Trophoblast cell (in vitro differentiated cells and primary cell): Measurements from ENCODE around the gene GRAMD4.

Experiments used
- DNase-seq, 2 donors: peaks; one replicate each; pipeline ENCODE4 v3.0.0-alpha.2; 2016
- H2AFZ ChIP-seq: 2 replicates; pipeline ENCODE4 v1.6.1; 2013; ENCODE audit warnings: low read length, moderate library complexity, mild to moderate bottlenecking; ENCODE audit not compliant: insufficient read depth, poor library complexity
- H2AK5ac ChIP-seq: 2 replicates; pipeline ENCODE4 v1.6.1; 2013; ENCODE audit warnings: mild to moderate bottlenecking, low read length
- H2BK120ac ChIP-seq: 2 replicates; pipeline ENCODE4 v1.6.1; 2013; ENCODE audit warnings: low read length, mild to moderate bottlenecking, moderate library complexity; ENCODE audit not compliant: insufficient read depth, poor library complexity
- H2BK12ac ChIP-seq: 2 replicates; pipeline ENCODE4 v1.6.1; 2013; ENCODE audit warnings: mild to moderate bottlenecking, low read length, moderate library complexity
- H2BK5ac ChIP-seq: 2 replicates; pipeline ENCODE4 v1.6.1; 2013; ENCODE audit warnings: low read length, low read depth, moderate library complexity, mild to moderate bottlenecking; ENCODE audit not compliant: poor library complexity
- H3K14ac ChIP-seq: 2 replicates; pipeline ENCODE4 v1.6.1; 2013; ENCODE audit warnings: mild to moderate bottlenecking, low read length
- H3K18ac ChIP-seq: 2 replicates; pipeline ENCODE4 v1.6.1; 2013; ENCODE audit warnings: mild to moderate bottlenecking, low read length
- H3K23ac ChIP-seq: 2 replicates; pipeline ENCODE4 v1.6.1; 2013; ENCODE audit warnings: low read length
- H3K27ac ChIP-seq: 2 replicates; pipeline ENCODE4 v1.5.1; 2013; ENCODE audit warnings: low read depth, mild to moderate bottlenecking, inconsistent platforms, low read length, moderate library complexity
- H3K27me3 ChIP-seq: 2 replicates; pipeline ENCODE4 v1.6.1; 2013; ENCODE audit warnings: inconsistent platforms, mild to moderate bottlenecking, low read length, moderate library complexity; ENCODE audit not compliant: insufficient read depth
- H3K36me3 ChIP-seq, 2 experiments: 1 replicate in 1 of 2; 2 replicates in 1 of 2; pipeline ENCODE4 v1.6.1; 2013; ENCODE audit warnings: low read length in 2 of 2, mild to moderate bottlenecking in 2 of 2, moderate library complexity in 1 of 2; ENCODE audit not compliant: insufficient read depth in 2 of 2, control insufficient read depth in 1 of 2
- H3K4ac ChIP-seq: 2 replicates; pipeline ENCODE4 v1.6.1; 2013; ENCODE audit warnings: low read depth, mild to moderate bottlenecking, low read length, moderate library complexity
- H3K4me1 ChIP-seq, 2 experiments: 1 replicate in 1 of 2; 2 replicates in 1 of 2; pipeline ENCODE4 v1.6.1; 2013; ENCODE audit warnings: low read length in 2 of 2, mild to moderate bottlenecking in 2 of 2, moderate library complexity in 1 of 2; ENCODE audit not compliant: insufficient read depth in 2 of 2, control insufficient read depth in 1 of 2
- H3K4me2 ChIP-seq: 2 replicates; pipeline ENCODE4 v1.6.1; 2013; ENCODE audit warnings: inconsistent platforms, mild to moderate bottlenecking, low read length, moderate library complexity
- H3K4me3 ChIP-seq: 2 replicates; pipeline ENCODE4 v1.5.1; 2013; ENCODE audit warnings: mild to moderate bottlenecking, low read depth, low read length, inconsistent platforms
- H3K79me1 ChIP-seq: one replicate; pipeline ENCODE4 v1.6.1; 2013; ENCODE audit warnings: low read length
- H3K79me2 ChIP-seq: 2 replicates; pipeline ENCODE4 v1.6.1; 2013; ENCODE audit warnings: low read length, mild to moderate bottlenecking; ENCODE audit not compliant: control insufficient read depth, insufficient read depth, poor library complexity
- H3K9ac ChIP-seq: 2 replicates; pipeline ENCODE4 v1.6.1; 2013; ENCODE audit warnings: mild to moderate bottlenecking, low read length
- H3K9me3 ChIP-seq: 2 replicates; pipeline ENCODE4 v1.6.1; 2013; ENCODE audit warnings: low read depth, mild to moderate bottlenecking, control low read depth, inconsistent platforms, low read length; ENCODE audit not compliant: insufficient read depth
- H4K12ac ChIP-seq: 2 replicates; pipeline ENCODE4 v1.6.1; 2013; ENCODE audit warnings: low read depth, mild to moderate bottlenecking, low read length, moderate library complexity
- H4K8ac ChIP-seq: 2 replicates; pipeline ENCODE4 v1.6.1; 2013; ENCODE audit warnings: low read depth, mild to moderate bottlenecking, low read length, moderate library complexity
- H4K91ac ChIP-seq: one replicate; pipeline ENCODE4 v1.6.1; 2013; ENCODE audit warnings: low read depth, mild to moderate bottlenecking, low read length, moderate library complexity
- WGBS: extraction: QIAGEN DNeasy Blood & Tissue Kit; methylation state at CpG from one replicate; pipeline ENCODE4 v1.1.7; 2013; ENCODE audit warnings: missing lambda C conversion rate; ENCODE audit not compliant: insufficient read length, insufficient coverage; ENCODE audit errors: extremely low coverage; 5-methylcytosine and 5-hydroxymethylcytosine counted together

GRAMD4 gene

DNA sequence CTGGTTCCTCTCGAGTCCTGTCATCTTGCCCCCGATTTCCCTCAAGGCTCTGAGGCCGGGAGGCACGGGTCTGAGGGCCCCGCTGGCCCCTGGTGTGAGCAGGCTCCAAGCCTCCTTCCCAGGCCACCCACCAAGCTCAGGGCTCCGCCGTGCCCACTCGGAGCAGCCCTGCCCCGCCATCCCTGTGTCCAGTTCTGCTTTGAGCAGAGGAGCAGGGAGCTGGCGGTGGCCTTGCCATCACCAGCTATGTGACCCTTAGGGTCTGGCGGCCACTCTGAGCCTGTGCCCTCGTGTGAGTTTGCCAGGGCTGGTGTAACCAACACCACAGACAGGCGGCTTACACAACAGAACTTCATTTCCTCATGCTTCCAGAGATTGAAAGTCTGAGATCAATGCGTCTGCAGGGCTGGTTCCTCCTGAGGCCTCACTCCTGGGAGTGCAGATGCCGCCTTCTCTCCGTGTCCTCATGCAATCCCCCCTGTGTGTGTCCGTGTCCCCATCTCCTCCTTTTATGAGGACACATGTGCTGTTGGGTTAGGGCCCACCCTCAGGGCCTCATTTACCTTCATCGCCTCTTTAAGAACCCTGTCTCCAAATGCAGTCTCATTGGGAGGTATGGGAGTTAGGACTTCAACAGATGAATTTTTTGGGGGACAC lies 46.3 kb upstream of the GRAMD4 start:
- Histone ChIP-seq H3K23ac (no peak overlapping the region), H3K79me1 (peaks cover 14% of the 10 kb centered on the region), H2BK12ac (no peak overlapping the region), H3K4me3 (no peak overlapping the region), H3K27ac (no peak overlapping the region), H3K36me3 (no peaks in the 10 kb centered on the region), H3K14ac (no peak overlapping the region), H3K4me2 (no peak overlapping the region), H4K12ac (no peak overlapping the region), H3K18ac (no peak overlapping the region), H2AFZ (no peak overlapping the region), H3K79me2 (peaks cover 5% of the 10 kb centered on the region), H3K4ac (no peak overlapping the region), H3K27me3 (no peaks in the 10 kb centered on the region), H2BK5ac (no peak overlapping the region), H2AK5ac (no peak overlapping the region), H4K8ac (no peak overlapping the region), H4K91ac (no peak overlapping the region), H3K9ac (no peak overlapping the region), H2BK120ac (no peak overlapping the region), H3K4me1 (peaks cover 32 to 34% of the 10 kb centered on the region in 2 experiments), H3K9me3 (peaks cover 10% of the 10 kb centered on the region)
- no peak for DNase-seq
- WGBS: no CpG with 5 or more reads among the region's 18 CpGs

DNA sequence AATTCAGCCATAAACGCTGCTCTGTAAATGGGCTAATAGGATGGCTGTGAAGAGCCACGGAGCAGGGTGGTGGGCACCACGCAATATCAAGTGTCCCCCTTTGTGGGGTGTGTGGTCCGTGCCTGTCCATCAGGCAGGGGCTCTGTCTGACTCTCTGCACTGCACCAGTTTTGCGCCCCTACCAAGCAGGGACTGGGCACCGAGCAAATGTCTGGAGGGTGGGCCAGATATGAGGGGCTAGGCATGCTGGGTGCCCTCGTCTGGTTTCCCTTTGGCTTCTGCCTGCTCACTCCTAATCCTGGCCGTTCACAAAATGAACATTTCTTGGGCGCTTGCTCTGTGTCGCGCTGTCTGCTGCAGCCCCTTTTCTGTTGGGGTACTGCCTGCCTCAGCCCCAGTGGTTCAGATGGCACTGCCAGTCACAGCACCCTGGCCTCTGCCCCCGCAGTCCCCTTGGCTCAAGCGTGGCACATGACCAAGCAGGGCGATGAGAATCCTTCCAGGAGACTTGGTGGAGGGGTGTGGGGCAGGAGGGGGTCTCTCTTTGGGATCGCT lies 45.7 kb upstream of the GRAMD4 start:
- no peak overlapping the region for H2AFZ ChIP-seq
- no peak overlapping the region for H2BK120ac ChIP-seq
- peaks cover 5% of the 10 kb centered on the region for H3K79me2 ChIP-seq
- H3K18ac ChIP-seq: no peak overlapping the region
- H3K4me2 ChIP-seq: no peak overlapping the region
- no peaks in the 10 kb centered on the region for H3K36me3 ChIP-seq
- no peak overlapping the region for H4K12ac ChIP-seq
- no peak overlapping the region for H3K27ac ChIP-seq
- no peaks in the 10 kb centered on the region for H3K27me3 ChIP-seq
- H3K9me3 ChIP-seq: peaks cover 10% of the 10 kb centered on the region
- H2BK5ac ChIP-seq: no peak overlapping the region
- H3K4me1 ChIP-seq: peaks cover 32 to 37% of the 10 kb centered on the region in 2 experiments
- DNase-seq: no peak
- H3K79me1 ChIP-seq: peaks cover 14% of the 10 kb centered on the region
- no CpG with 5 or more reads among the region's 15 CpGs for WGBS
- H2BK12ac ChIP-seq: peak overlapping the region; percentile 12
- no peak overlapping the region for H3K4ac ChIP-seq
- no peak overlapping the region for H3K9ac ChIP-seq
- H4K91ac ChIP-seq: no peak overlapping the region
- H3K4me3 ChIP-seq: no peak overlapping the region
- no peak overlapping the region for H4K8ac ChIP-seq
- no peak overlapping the region for H3K23ac ChIP-seq
- no peak overlapping the region for H3K14ac ChIP-seq
- H2AK5ac ChIP-seq: no peak overlapping the region

DNA sequence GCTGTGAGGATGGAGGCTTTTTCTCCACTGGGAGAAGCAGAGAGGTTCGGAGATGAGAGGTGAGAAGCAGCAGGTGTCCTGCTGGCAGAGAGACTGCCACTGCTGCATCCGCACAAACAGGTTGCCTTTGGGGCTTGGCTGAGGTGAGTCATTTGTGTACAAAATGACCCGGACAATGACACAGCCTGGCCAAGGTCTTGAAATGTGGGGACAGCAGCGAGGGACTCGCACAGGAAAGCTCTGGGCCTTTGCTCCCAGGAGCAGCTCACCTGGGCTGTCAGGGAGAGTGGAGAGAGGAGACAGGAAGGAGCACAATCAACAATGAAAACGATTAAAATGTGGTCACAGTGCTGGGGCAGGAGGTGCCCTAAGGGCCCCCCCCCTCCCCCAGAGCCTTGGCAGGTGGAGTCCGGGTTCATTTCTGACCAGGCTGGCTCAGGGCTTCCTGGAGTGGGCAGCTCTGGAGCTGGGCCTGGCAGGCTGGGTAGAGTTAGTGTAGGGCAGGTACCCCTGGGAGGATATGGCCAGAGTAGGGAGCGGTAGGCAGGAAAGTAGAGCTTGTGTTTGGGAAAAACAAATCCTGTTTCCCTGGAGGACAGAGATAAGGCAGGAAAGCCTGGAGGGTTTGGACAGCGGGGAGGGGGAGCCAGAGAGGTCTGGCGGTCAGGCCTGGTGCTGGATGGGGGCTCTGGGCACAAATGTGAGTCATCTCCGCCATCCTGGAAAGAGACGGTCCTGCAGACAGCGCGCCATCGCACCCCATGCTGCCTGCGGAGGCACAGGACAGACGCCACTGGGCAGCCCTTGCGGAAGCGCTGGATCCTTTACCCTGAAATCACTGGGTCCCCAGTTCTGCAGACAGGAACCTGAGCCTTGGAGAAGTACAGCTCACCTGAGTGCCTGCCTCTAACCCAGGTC lies 44.9 kb upstream of the GRAMD4 start:
- peaks cover 9% of the 10 kb centered on the region for H3K9me3 ChIP-seq

DNA sequence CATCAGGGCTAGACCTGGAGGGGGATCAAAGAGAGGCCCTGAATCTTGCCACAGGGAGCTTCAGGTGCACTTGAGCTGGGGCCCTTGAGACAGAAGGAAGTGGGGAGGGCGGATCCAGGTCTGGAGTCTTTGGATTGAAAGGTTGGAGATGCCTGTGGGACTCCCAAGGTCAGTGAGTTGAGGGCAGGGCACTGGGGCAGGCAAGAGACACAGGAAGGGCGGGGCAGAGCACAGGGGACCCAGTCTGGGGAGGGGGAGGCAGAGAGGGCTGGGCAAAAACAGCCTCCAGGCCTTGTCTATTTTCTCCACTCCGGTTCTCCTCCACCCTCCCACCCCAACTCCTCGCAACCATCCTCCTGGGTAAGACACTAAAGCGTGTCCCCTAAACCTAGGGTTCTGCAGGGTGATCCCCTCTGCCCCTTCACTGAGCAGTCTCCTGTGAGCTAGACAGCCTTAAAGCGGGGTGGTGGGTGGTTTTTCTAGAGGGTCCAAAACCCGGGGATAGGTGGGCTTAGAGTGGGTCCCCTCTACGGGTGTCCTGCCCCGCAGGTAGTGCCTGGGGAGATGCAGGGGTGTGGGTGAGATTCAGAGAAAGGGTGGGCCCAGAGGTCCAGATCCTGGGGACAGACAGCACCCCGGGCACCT lies 44.2 kb upstream of the GRAMD4 start:
- H3K9me3 ChIP-seq: peaks cover 7% of the 10 kb centered on the region
- peak overlapping the region; percentile 63 for H4K12ac ChIP-seq
- peak overlapping the region; percentile 96 for H3K4me2 ChIP-seq
- peak overlapping the region; percentile 31 for H2BK5ac ChIP-seq
- H2BK12ac ChIP-seq: peak overlapping the region; percentile 48
- peaks cover 5% of the 10 kb centered on the region for H3K79me2 ChIP-seq
- H2AK5ac ChIP-seq: peak overlapping the region; percentile 34
- peak overlapping the region; percentile 91 for H4K91ac ChIP-seq
- peak overlapping the region; percentile 71 for H3K4me3 ChIP-seq
- peaks cover 14% of the 10 kb centered on the region for H3K79me1 ChIP-seq
- peak overlapping the region; percentile 21 for H2BK120ac ChIP-seq
- H3K4me1 ChIP-seq: peaks cover 32 to 40% of the 10 kb centered on the region in 2 experiments
- H3K27me3 ChIP-seq: no peaks in the 10 kb centered on the region
- H3K9ac ChIP-seq: peak overlapping the region; percentile 36
- H3K18ac ChIP-seq: peak overlapping the region; percentile 71
- H3K4ac ChIP-seq: peak overlapping the region; percentile 80
- no peak overlapping the region for H3K23ac ChIP-seq
- peak overlapping the region; percentile 74 for H3K27ac ChIP-seq
- peak overlapping the region; percentile 66 for H2AFZ ChIP-seq
- no CpG with 5 or more reads among the region's 10 CpGs for WGBS
- H3K36me3 ChIP-seq: no peaks in the 10 kb centered on the region
- H3K14ac ChIP-seq: peak overlapping the region; percentile 88
- peak overlapping the region; percentile 88 for H4K8ac ChIP-seq
- peak; percentile 61 for DNase-seq

More for the DNA sequence above, 44.9 kb upstream of the GRAMD4 start:
- Histone ChIP-seq H4K91ac (peak overlapping the region; percentile 91), H3K23ac (no peak overlapping the region), H3K14ac (no peak overlapping the region), H4K8ac (peak overlapping the region; percentile 33), H3K4me3 (no peak overlapping the region), H2AK5ac (peak overlapping the region; percentile 18), H3K36me3 (no peaks in the 10 kb centered on the region), H2BK12ac (peak overlapping the region; percentile 44), H3K27me3 (no peaks in the 10 kb centered on the region), H3K4me2 (peak overlapping the region; percentile 49), H3K4me1 (peaks cover 32 to 38% of the 10 kb centered on the region in 2 experiments), H3K18ac (no peak overlapping the region), H2AFZ (no peak overlapping the region), H3K79me2 (peaks cover 5% of the 10 kb centered on the region), H3K79me1 (peaks cover 14% of the 10 kb centered on the region), H3K9ac (no peak overlapping the region), H2BK5ac (peak overlapping the region; percentile 44), H2BK120ac (peak overlapping the region; percentile 39), H4K12ac (no peak overlapping the region), H3K27ac (peak overlapping the region; percentile 76), H3K4ac (no peak overlapping the region)
- peak; percentile 89 to 90 for DNase-seq
- WGBS: no CpG with 5 or more reads among the region's 19 CpGs
